ENCODE data around the gene CXCR3. TPM values are rescaled to one million over a fixed set of nuclear protein-coding genes. Genes with fewer than 3 reads are reported as not detected.
"Not testable (repeated sequence)": the region's sequence is repeated elsewhere in the genome, so short reads cannot be mapped to it uniquely, and the experiment has no call there.

Gene CXCR3
- total RNA-seq, 5 donors from 2014 or later (not counting 1 experiment from before 2014, with no cell fraction given) = 12.5 to 41.5 (median 17.6) TPM

DNA sequence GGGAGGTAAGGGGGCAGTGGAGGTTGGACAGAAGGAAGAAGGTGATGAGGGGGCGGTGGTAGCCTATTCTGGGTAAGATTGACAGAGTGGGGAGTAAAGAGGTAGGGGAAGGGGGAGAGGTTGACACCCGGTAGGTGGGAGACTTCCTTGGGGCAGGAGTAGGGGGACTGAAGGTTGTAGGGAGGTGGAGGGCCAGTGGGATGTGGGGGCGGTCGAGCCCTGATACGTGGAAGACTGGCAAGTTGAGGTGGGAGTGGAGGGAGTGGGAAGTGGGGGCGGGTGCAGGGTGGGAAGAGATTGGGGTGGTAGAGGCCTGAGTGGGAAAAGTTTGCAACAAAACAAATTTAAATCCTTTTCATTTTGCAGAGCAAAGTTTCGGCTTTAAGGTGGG is 38.3 kb downstream of the CXCR3 start:
- peaks cover 0 to 11% of the 10 kb centered on the region in 2 experiments for H3K4me1 ChIP-seq (ENCODE audit: control insufficient read depth in 1 of 2, extremely low read depth in 1 of 2, insufficient read depth in 2 of 2, low read length in 2 of 2)
- ATAC-seq (replicated peaks in 1 of 4) (no peak), DNase-seq (no peak)
- H3K9me3 Mint-ChIP-seq = no peaks in the 10 kb centered on the region
- no peak overlapping the region for H3K4me3 ChIP-seq (ENCODE audit: control insufficient read depth in 1 of 2, extremely low read depth in 1 of 2, low read length in 1 of 2)
- peaks cover 0 to 3% of the 10 kb centered on the region in 2 donors for H3K27me3 Mint-ChIP-seq
- H3K9me3 ChIP-seq = no peaks in the 10 kb centered on the region
- no peaks in the 10 kb centered on the region for H3K27me3 ChIP-seq (replicated peaks in 1 of 2; ENCODE audit: control insufficient read depth in 2 of 2, extremely low read depth in 1 of 2, insufficient read depth in 2 of 2, low read length in 1 of 2)
- peaks cover 10% of the 10 kb centered on the region for H3K36me3 Mint-ChIP-seq
- ChIA-PET POLR2A (no interaction called here), CTCF (no interaction called here)
- peaks cover 0 to 22% of the 10 kb centered on the region in 2 donors for H3K36me3 ChIP-seq (ENCODE audit: control insufficient read depth in 2 of 2, extremely low read depth in 1 of 2, insufficient read depth in 1 of 2, low read length in 1 of 2)
- 88% methylated on average over 4 of the region's 7 CpGs for WGBS (ENCODE audit: insufficient coverage)
- H3K27ac ChIP-seq (ENCODE audit: low read length) = no peak overlapping the region
- H3K4me1 Mint-ChIP-seq = peaks cover 0 to 2% (median 0%) of the 10 kb centered on the region in 3 donors
- no peak overlapping the region for H3K4me3 Mint-ChIP-seq
- H3K27ac Mint-ChIP-seq = peak overlapping the region in 1 of 2 donors; percentile 36

DNA sequence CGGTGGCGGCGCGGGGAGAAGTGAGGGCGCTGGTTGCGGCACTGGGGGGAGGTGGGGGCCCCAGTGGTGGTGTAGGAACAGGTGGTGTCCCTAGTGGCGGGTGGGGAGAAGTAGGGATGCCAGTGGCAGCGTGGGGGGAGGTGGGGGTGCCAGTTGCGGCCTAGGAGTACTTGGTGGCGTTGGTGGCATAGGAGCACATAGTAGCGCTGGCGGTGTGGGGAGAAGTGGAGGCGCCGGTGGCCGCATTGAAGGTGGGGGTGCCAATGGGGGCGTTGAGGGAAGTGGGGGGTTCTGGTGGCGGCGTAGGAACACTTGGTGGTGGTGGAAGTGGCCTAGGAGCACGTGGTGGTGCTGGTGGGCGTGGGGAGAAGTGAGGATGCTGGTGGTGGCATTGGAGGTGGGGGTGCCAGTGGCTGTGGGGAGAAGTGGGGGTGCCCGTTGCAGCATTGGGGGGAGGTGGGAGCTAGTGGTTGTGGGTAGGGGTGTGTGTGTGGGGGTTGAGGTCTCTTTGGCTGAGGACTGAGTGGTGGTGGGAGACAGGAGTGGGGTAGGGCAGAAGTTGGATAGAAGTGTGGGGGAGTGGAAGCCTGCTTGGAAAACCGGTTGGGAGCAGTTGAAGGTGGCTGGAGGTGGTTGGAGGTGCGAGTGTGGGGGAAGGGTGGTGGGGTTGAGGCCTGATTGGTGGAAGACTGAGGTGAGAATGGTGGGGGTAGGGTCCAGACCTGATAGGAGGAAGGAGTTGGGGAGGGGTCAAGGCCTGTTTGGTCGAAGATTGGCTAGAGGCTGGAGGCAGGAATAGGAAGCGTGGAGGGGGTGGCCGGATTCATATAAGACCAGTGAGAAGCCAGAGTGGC is 38.9 kb downstream of the CXCR3 start:
- Histone ChIP-seq H3K4me3 (ENCODE audit: control insufficient read depth in 1 of 2, extremely low read depth in 1 of 2, low read length in 1 of 2) (no peak overlapping the region), H3K9me3 (no peaks in the 10 kb centered on the region), H3K27ac (ENCODE audit: low read length) (no peak overlapping the region), H3K36me3 (ENCODE audit: control insufficient read depth in 2 of 2, extremely low read depth in 1 of 2, insufficient read depth in 1 of 2, low read length in 1 of 2) (peaks cover 0 to 28% of the 10 kb centered on the region in 2 donors), H3K27me3 (replicated peaks in 1 of 2; ENCODE audit: control insufficient read depth in 2 of 2, extremely low read depth in 1 of 2, insufficient read depth in 2 of 2, low read length in 1 of 2) (no peaks in the 10 kb centered on the region), H3K4me1 (ENCODE audit: control insufficient read depth in 1 of 2, extremely low read depth in 1 of 2, insufficient read depth in 2 of 2, low read length in 2 of 2) (peaks cover 0 to 11% of the 10 kb centered on the region in 2 experiments)
- CTCF ChIA-PET = no interaction called here
- H3K27ac Mint-ChIP-seq = peak overlapping the region in 1 of 2 donors; percentile 36
- peaks cover 0 to 2% (median 0%) of the 10 kb centered on the region in 3 donors for H3K4me1 Mint-ChIP-seq
- H3K36me3 Mint-ChIP-seq = peaks cover 11% of the 10 kb centered on the region
- peak in 1 of 4 experiments; percentile 36 for ATAC-seq (replicated peaks in 1 of 4)
- WGBS (ENCODE audit: insufficient coverage) = 94% methylated on average over 11 of the region's 26 CpGs
- H3K4me3 Mint-ChIP-seq = no peak overlapping the region
- POLR2A ChIA-PET = no interaction called here
- H3K27me3 Mint-ChIP-seq = peaks cover 0 to 3% of the 10 kb centered on the region in 2 donors
- DNase-seq = peak in 1 of 35 experiments; percentile 0
- no peaks in the 10 kb centered on the region for H3K9me3 Mint-ChIP-seq

DNA sequence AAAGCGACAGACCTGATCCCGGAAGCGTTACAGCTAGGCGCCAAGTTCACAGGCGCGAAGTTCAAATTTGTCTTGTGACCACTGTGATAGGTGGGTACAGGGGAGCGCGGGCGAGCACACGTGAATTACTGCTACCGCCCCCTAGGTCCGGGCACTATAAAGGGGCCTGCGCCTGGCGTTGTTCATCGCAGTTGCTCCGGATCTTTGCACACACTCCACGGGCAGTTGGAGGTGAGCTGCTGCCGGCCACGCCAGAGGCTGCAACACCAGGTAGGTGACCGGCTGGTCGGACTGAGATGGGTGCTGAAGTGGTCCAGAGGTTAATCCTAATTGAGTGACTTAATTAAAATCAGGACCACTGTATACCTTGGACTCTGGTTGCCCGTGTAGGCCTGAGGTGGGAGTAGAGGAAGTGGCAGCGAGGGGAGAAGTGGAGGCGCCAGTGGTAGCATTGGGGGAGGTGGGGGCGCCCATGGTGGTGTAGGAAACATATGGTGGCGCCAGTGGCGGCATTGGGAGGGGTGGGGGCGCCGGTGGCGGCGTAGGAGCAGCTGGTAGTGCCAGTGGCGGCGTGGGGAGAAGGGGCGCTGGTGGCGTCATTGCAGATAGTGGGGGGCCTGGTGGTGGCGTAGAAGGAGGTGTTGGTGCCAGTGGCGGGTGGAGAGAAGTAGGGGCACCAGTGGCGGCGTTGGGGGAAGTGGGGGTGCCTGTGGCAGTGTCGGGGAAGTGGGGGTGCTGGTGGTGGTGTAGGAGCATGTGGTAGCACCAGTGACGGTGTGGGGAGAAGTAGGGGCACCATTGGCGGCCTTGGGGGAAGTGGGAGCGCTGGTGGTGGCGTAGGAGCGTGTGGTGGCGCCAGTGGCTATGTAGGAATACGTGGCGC is 39.8 kb downstream of the CXCR3 start, which contains the start of gene GCNA:
Gene GCNA (plus strand): TSS at position 185 of the 883 bp plus-strand sequence. CDS start 2,385 bp downstream, outside the sequence.
- peak in 1 of 4 experiments; percentile 10 for ATAC-seq (replicated peaks in 1 of 4)
- 96% methylated on average over 16 of the region's 48 CpGs for WGBS (ENCODE audit: insufficient coverage)
- POLR2A ChIA-PET = no interaction called here

DNA sequence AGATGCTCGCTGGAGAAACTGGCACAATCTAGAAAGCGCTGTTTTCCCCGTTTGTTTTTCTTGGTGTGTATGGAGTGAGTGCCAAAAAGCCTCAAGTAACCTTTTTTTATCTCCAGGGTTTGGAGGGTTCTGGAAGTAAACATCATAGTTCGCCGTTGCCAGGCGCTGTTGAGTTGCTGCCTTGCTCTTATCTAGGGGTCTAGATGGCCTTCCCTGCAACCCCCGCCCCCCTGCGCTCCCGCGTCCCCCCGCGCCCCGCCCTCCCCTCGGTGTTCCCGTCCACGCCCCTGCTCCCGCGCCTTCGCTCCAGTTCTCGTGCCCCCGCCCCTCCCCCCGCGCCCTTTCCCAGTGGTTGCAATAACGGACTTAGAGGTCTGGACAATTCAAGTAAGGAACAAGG is 40.6 kb downstream of the CXCR3 start:
- H3K36me3 ChIP-seq (ENCODE audit: control insufficient read depth in 2 of 2, extremely low read depth in 1 of 2, insufficient read depth in 1 of 2, low read length in 1 of 2) = peaks cover 0 to 43% of the 10 kb centered on the region in 2 donors
- Mint-ChIP-seq H3K9me3 (no peaks in the 10 kb centered on the region), H3K4me1 (peaks cover 0 to 6% (median 0%) of the 10 kb centered on the region in 3 donors), H3K4me3 (no peak overlapping the region), H3K36me3 (peaks cover 22% of the 10 kb centered on the region), H3K27ac (no peak overlapping the region), H3K27me3 (peaks cover 0 to 1% of the 10 kb centered on the region in 2 donors)
- no peaks in the 10 kb centered on the region for H3K9me3 ChIP-seq
- no peak for DNase-seq
- no peak overlapping the region for H3K27ac ChIP-seq (ENCODE audit: low read length)
- peaks cover 0 to 11% of the 10 kb centered on the region in 2 experiments for H3K4me1 ChIP-seq (ENCODE audit: control insufficient read depth in 1 of 2, extremely low read depth in 1 of 2, insufficient read depth in 2 of 2, low read length in 2 of 2)
- no peaks in the 10 kb centered on the region for H3K27me3 ChIP-seq (replicated peaks in 1 of 2; ENCODE audit: control insufficient read depth in 2 of 2, extremely low read depth in 1 of 2, insufficient read depth in 2 of 2, low read length in 1 of 2)
- 100% methylated on average over 3 of the region's 24 CpGs for WGBS (ENCODE audit: insufficient coverage)
- ChIA-PET POLR2A (no interaction called here), CTCF (no interaction called here)
- H3K4me3 ChIP-seq (ENCODE audit: control insufficient read depth in 1 of 2, extremely low read depth in 1 of 2, low read length in 1 of 2) = no peak overlapping the region
- ATAC-seq (replicated peaks in 1 of 4) = no peak

More for the DNA sequence above, 39.8 kb downstream of the CXCR3 start, which contains the start of gene GCNA:
- H3K27me3 Mint-ChIP-seq = peaks cover 0 to 3% of the 10 kb centered on the region in 2 donors
- H3K36me3 ChIP-seq (ENCODE audit: control insufficient read depth in 2 of 2, extremely low read depth in 1 of 2, insufficient read depth in 1 of 2, low read length in 1 of 2) = peaks cover 0 to 36% of the 10 kb centered on the region in 2 donors
- H3K4me3 ChIP-seq (ENCODE audit: control insufficient read depth in 1 of 2, extremely low read depth in 1 of 2, low read length in 1 of 2) = no peak within 1 kb of the TSS
- peaks cover 17% of the 10 kb centered on the region for H3K36me3 Mint-ChIP-seq
- no peaks in the 10 kb centered on the region for H3K27me3 ChIP-seq (replicated peaks in 1 of 2; ENCODE audit: control insufficient read depth in 2 of 2, extremely low read depth in 1 of 2, insufficient read depth in 2 of 2, low read length in 1 of 2)
- CTCF ChIA-PET = no interaction called here
- peaks cover 0 to 3% (median 0%) of the 10 kb centered on the region in 3 donors for H3K4me1 Mint-ChIP-seq
- no peaks in the 10 kb centered on the region for H3K9me3 ChIP-seq
- peaks cover 0 to 11% of the 10 kb centered on the region in 2 experiments for H3K4me1 ChIP-seq (ENCODE audit: control insufficient read depth in 1 of 2, extremely low read depth in 1 of 2, insufficient read depth in 2 of 2, low read length in 2 of 2)
- H3K9me3 Mint-ChIP-seq = no peaks in the 10 kb centered on the region
- H3K4me3 Mint-ChIP-seq = no peak within 1 kb of the TSS
- DNase-seq = peak in 3 of 35 experiments; percentile 0 to 9 (median 1)
- H3K27ac ChIP-seq (ENCODE audit: low read length) = no peak within 1 kb of the TSS
- peak within 1 kb of the TSS in 1 of 2 donors; percentile 45 for H3K27ac Mint-ChIP-seq

DNA sequence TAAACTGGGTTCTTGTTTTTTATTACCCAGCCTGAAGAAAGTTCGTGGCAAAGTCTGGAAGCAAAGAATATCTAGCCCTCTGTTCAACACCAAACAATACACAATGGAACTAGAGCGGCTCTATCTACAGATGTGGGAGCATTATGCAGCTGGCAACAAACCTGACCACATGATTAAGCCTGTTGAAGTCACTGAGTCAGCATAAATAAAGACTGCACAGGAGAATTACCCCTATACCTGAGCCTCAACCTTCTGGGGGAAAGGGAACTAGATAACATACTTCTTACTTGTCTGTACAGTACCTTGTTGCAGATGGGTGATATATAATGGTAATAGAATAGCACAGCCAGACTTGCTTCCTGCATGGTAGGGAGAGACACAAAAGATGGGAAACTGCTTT is 44.7 kb downstream of the CXCR3 start:
- H3K36me3 ChIP-seq (ENCODE audit: control insufficient read depth in 2 of 2, extremely low read depth in 1 of 2, insufficient read depth in 1 of 2, low read length in 1 of 2) = peaks cover 0 to 61% of the 10 kb centered on the region in 2 donors
- DNase-seq = no peak
- POLR2A ChIA-PET = interaction anchor here in 1 of 2 donors (0.6 kb wide), 1 partner anchor 21 kb away, joined by 4 read pairs; no protein-coding TSS in a partner anchor
- H3K27ac ChIP-seq (ENCODE audit: low read length) = no peak overlapping the region
- CTCF ChIA-PET = no interaction called here
- no peaks in the 10 kb centered on the region for H3K27me3 ChIP-seq (replicated peaks in 1 of 2; ENCODE audit: control insufficient read depth in 2 of 2, extremely low read depth in 1 of 2, insufficient read depth in 2 of 2, low read length in 1 of 2)
- H3K27ac Mint-ChIP-seq = peak overlapping the region in 1 of 2 donors; percentile 1
- H3K27me3 Mint-ChIP-seq = peaks cover 0 to 3% of the 10 kb centered on the region in 2 donors
- no CpG with 5 or more reads among the region's 2 CpGs for WGBS (ENCODE audit: insufficient coverage)
- H3K4me3 ChIP-seq (ENCODE audit: control insufficient read depth in 1 of 2, extremely low read depth in 1 of 2, low read length in 1 of 2) = no peak overlapping the region
- no peaks in the 10 kb centered on the region for H3K9me3 ChIP-seq
- H3K4me3 Mint-ChIP-seq = peak overlapping the region in 1 of 3 donors; percentile 24
- H3K4me1 Mint-ChIP-seq = peaks cover 0 to 6% (median 0%) of the 10 kb centered on the region in 3 donors
- no peak for ATAC-seq (replicated peaks in 1 of 4)
- no peaks in the 10 kb centered on the region for H3K9me3 Mint-ChIP-seq
- H3K4me1 ChIP-seq (ENCODE audit: control insufficient read depth in 1 of 2, extremely low read depth in 1 of 2, insufficient read depth in 2 of 2, low read length in 2 of 2) = peaks cover 0 to 3% of the 10 kb centered on the region in 2 experiments
- H3K36me3 Mint-ChIP-seq = peaks cover 24% of the 10 kb centered on the region

DNA sequence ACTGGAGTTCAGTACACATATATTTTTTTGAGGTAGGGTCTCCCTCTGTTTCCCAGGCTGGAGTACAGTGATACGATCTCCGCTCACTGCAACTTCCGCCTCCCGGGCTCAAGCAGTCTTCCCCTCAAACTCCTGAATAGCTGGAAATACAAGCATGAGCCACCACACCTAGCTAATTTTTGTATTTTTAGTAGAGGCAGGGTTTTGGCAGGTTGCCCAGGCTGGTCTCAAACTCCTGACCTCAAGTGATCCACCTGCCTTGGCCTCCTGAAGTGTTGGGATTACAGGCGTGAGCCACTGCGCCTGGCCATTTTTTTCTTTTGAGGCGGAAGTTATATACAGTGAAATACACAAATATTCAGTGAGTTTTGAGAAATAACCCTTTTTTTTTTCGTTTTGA is 46.9 kb downstream of the CXCR3 start:
- H3K27ac ChIP-seq (ENCODE audit: low read length); H3K27me3 Mint-ChIP-seq; ATAC-seq (replicated peaks in 1 of 4); H3K27me3 ChIP-seq (replicated peaks in 1 of 2; ENCODE audit: control insufficient read depth in 2 of 2, extremely low read depth in 1 of 2, insufficient read depth in 2 of 2, low read length in 1 of 2); H3K27ac Mint-ChIP-seq; H3K4me1 Mint-ChIP-seq; H3K4me1 ChIP-seq (ENCODE audit: control insufficient read depth in 1 of 2, extremely low read depth in 1 of 2, insufficient read depth in 2 of 2, low read length in 2 of 2); H3K9me3 Mint-ChIP-seq; H3K9me3 ChIP-seq; DNase-seq; H3K4me3 Mint-ChIP-seq; CTCF ChIA-PET; H3K4me3 ChIP-seq (ENCODE audit: control insufficient read depth in 1 of 2, extremely low read depth in 1 of 2, low read length in 1 of 2); POLR2A ChIA-PET: not testable (repeated sequence)
- WGBS (ENCODE audit: insufficient coverage) = no CpG with 5 or more reads among the region's 8 CpGs
- H3K36me3 ChIP-seq (ENCODE audit: control insufficient read depth in 2 of 2, extremely low read depth in 1 of 2, insufficient read depth in 1 of 2, low read length in 1 of 2) = peaks cover 0 to 66% of the 10 kb centered on the region in 2 donors
- peaks cover 25% of the 10 kb centered on the region for H3K36me3 Mint-ChIP-seq

Measured in T-cell (primary cell).